IPS-NIHi11 (cell line): ENCODE results near the gene ADD3.

Experiments used
- DNase-seq: peaks from one replicate; pipeline ENCODE4 v3.0.0; 2012; ENCODE audit warnings: mixed read lengths, low spot score

ADD3 gene

DNA sequence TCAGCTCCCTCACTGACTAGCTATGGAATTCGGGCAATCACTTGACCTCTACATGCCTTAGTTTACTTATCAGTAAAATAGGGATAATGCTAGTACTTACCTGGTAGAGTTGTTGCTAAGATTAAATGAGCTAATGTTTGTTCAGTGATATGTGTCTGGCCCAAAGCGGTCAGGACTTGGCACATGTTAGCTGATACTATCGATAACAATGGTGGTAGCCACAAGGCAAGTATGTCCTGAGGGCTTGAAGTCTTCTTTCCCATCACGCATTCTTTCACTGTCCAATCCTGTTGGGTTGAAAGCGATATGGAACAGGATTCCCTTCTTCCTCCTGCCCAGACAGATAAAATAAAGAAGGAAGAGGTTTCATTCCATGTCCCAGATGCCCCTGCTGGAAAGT, 174.1 kb downstream of the ADD3 start:
- no peak for DNase-seq

DNA sequence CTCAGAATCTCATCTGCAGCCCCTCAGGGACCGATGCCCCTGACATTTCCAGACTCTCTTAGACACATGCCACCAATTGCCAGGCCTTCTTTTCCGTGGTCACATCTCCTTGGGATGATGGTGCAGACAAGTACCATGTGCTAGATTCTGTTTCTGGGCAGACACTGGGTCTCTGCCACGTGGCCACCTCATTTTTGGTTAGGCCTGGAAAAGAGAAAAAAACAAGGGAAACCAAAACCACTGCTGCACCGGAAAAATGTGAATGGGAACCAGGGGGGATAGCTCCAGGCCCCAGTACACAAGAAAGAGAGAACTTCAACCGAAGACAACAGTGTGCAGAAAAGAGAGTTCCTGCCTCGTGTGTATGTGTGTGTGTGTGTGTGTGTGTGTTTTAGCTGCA, 176.6 kb downstream of the ADD3 start:
- DNase-seq: no peak
